ENCODE results near the gene USP11.

The USP11 gene

GRCh38 chrX:47210661-47211425, 22.0 kb upstream of the USP11 start:
- H4K20me1 ChIP-seq (ENCODE audit: insufficient read depth, low read length) = no peaks in the 10 kb centered on the region
- no peak overlapping the region for H3K9ac ChIP-seq (ENCODE audit: low read length)
- H3K4me2 ChIP-seq (ENCODE audit: low read length) = no peak overlapping the region
- no peak overlapping the region for H3K4me3 ChIP-seq (ENCODE audit: low read length)
- peaks cover 70% of the 10 kb centered on the region for H3K36me3 ChIP-seq (replicated peaks; ENCODE audit: low read depth, low read length)
- TF ChIP-seq EZH2phosphoT487 (IDR thresholded peaks at IDR 0.05; ENCODE audit: low read depth) (no peak), CTCF (IDR thresholded peaks at IDR 0.05; ENCODE audit: low read depth, low read length) (no peak)
- no peaks in the 10 kb centered on the region for H3K27me3 ChIP-seq (ENCODE audit: low read depth, low read length)
- no peaks in the 10 kb centered on the region for H3K9me3 ChIP-seq (ENCODE audit: insufficient read depth, low read length)
- no peak overlapping the region for H3K27ac ChIP-seq (ENCODE audit: low read length)
- no peaks in the 10 kb centered on the region for H3K4me1 ChIP-seq (ENCODE audit: low read length)
- H3K79me2 ChIP-seq (ENCODE audit: low read length) = no peaks in the 10 kb centered on the region; the same call in 1 of the 2 replicates
- no peak overlapping the region for H2AFZ ChIP-seq (ENCODE audit: low read depth, low read length)

- H3K4me3 ChIP-seq (ENCODE audit: low read length) = no peak overlapping the region
- no peak overlapping the region for H2AFZ ChIP-seq (ENCODE audit: low read depth, low read length)
- peaks cover 54% of the 10 kb centered on the region for H3K36me3 ChIP-seq (replicated peaks; ENCODE audit: low read depth, low read length)
- H3K4me2 ChIP-seq (ENCODE audit: low read length) = no peak overlapping the region
- H3K9me3 ChIP-seq (ENCODE audit: insufficient read depth, low read length) = no peaks in the 10 kb centered on the region
- no peaks in the 10 kb centered on the region; the same call in 1 of the 2 replicates for H3K79me2 ChIP-seq (ENCODE audit: low read length)
- H3K9ac ChIP-seq (ENCODE audit: low read length) = no peak overlapping the region
- peaks cover 5% of the 10 kb centered on the region; the same call in 1 of the 2 replicates for H4K20me1 ChIP-seq (ENCODE audit: insufficient read depth, low read length)
- TF ChIP-seq EZH2phosphoT487 (IDR thresholded peaks at IDR 0.05; ENCODE audit: low read depth) (no peak), CTCF (IDR thresholded peaks at IDR 0.05; ENCODE audit: low read depth, low read length) (no peak)
- H3K27me3 ChIP-seq (ENCODE audit: low read depth, low read length) = no peaks in the 10 kb centered on the region
- no peak overlapping the region for H3K27ac ChIP-seq (ENCODE audit: low read length)
- peaks cover 9% of the 10 kb centered on the region for H3K4me1 ChIP-seq (ENCODE audit: low read length)
Measured at GRCh38 chrX:47212381-47213293, 20.2 kb upstream of the USP11 start.

- Histone ChIP-seq H3K79me2 (ENCODE audit: low read length) (peaks cover 12% of the 10 kb centered on the region), H3K4me2 (ENCODE audit: low read length) (no peak overlapping the region), H3K27ac (ENCODE audit: low read length) (no peak overlapping the region), H3K9me3 (ENCODE audit: insufficient read depth, low read length) (no peaks in the 10 kb centered on the region), H3K36me3 (replicated peaks; ENCODE audit: low read depth, low read length) (peaks cover 45% of the 10 kb centered on the region), H3K4me1 (ENCODE audit: low read length) (peaks cover 10% of the 10 kb centered on the region), H3K4me3 (ENCODE audit: low read length) (no peak overlapping the region), H3K9ac (ENCODE audit: low read length) (no peak overlapping the region), H3K27me3 (ENCODE audit: low read depth, low read length) (no peaks in the 10 kb centered on the region), H2AFZ (ENCODE audit: low read depth, low read length) (no peak overlapping the region), H4K20me1 (ENCODE audit: insufficient read depth, low read length) (peaks cover 11% of the 10 kb centered on the region)
- no peak for TF ChIP-seq CTCF (IDR thresholded peaks at IDR 0.05; ENCODE audit: low read depth, low read length)
Measured at GRCh38 chrX:47214435-47215077, 18.3 kb upstream of the USP11 start.
